HTR-8/SVneo (cell line): ENCODE data around the gene SENP5.
"Not testable (repeated sequence)": the region's sequence is repeated elsewhere in the genome, so short reads cannot be mapped to it uniquely, and the experiment has no call there.

Source experiments
- DNase-seq: peaks from one replicate; pipeline ENCODE4 v3.0.0; 2011; ENCODE audit warnings: low spot score, mixed read lengths; ENCODE audit not compliant: insufficient read length
- FAIRE-seq: peaks from 2 replicates; lab custom pipeline; 2011; peaks lifted over from hg19 to GRCh38; lab: Jason Lieb, UNC

Gene SENP5, protein sequence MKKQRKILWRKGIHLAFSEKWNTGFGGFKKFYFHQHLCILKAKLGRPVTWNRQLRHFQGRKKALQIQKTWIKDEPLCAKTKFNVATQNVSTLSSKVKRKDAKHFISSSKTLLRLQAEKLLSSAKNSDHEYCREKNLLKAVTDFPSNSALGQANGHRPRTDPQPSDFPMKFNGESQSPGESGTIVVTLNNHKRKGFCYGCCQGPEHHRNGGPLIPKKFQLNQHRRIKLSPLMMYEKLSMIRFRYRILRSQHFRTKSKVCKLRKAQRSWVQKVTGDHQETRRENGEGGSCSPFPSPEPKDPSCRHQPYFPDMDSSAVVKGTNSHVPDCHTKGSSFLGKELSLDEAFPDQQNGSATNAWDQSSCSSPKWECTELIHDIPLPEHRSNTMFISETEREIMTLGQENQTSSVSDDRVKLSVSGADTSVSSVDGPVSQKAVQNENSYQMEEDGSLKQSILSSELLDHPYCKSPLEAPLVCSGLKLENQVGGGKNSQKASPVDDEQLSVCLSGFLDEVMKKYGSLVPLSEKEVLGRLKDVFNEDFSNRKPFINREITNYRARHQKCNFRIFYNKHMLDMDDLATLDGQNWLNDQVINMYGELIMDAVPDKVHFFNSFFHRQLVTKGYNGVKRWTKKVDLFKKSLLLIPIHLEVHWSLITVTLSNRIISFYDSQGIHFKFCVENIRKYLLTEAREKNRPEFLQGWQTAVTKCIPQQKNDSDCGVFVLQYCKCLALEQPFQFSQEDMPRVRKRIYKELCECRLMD

DNA sequence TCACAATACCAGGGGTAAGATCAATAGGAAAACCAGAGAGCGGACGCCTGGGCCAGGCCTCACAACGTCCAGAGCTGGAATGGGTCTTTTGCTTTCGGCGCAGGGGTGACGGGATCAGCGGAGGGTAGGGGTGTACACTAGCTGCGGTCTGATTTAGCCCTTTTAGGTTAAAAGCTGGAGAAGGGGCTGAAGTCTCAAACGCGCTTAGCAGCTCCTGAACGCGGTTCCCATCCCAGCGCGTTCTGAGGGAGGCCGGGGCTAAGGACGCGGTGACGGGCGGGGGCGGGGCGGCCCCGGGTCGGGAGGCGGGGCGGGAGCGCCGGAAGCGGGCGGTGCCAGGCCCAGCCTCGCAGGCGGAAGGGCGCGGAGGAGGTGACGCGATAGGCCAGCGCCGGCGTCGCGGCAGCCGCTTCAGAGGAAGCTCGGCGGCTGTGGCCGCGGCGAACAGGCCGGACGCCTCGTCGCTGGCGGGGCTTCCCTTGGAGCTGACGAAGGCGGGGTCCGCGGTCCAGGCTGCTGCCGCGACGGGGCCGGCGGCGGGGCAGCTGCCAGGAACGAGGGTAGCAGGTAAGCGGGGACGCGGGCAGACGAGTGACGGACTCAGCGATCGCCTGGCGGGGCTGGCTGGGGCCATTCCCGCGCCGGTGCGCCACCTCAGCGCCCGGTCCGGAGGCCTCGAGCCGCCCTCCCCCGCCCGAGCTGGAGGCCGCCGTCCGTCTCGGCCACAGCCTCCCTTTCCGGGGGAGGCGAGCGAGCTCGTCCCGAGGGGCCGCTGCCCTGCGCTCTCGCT is at the start of gene SENP5:
SENP5 (plus strand) TSS at position 414 of the 790 bp plus-strand sequence. CDS start 17,262 bp downstream, outside the sequence.
- DNase-seq = peak; percentile 92
- FAIRE-seq = peak; percentile 92

DNA sequence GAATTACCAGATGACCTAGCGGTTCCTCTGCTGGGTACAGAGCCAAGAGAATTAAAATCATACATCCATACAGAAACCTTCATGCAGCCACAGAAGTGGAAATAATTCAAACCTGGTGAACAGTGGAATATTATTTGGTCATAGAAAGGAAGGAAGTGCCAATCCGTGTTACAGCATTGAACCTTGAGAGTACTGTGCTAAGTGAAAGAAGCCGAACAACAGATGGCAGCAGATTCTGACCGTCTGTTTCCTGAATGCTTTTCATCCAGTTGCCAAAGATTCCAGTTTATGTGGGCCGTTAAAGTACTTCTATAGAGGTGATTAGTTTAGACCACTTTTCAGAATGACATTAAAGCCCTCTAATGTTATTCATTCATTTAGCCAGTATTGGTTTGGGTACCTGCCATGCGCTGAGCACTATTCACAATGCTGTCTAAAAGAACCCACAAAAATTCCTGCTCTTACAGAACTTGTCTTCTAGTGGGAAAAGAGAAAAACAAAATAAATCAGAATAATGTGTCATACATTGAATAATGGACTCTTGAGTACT is 45.8 kb upstream of the SENP5 start:
- no peak for DNase-seq
- no peak for FAIRE-seq

DNA sequence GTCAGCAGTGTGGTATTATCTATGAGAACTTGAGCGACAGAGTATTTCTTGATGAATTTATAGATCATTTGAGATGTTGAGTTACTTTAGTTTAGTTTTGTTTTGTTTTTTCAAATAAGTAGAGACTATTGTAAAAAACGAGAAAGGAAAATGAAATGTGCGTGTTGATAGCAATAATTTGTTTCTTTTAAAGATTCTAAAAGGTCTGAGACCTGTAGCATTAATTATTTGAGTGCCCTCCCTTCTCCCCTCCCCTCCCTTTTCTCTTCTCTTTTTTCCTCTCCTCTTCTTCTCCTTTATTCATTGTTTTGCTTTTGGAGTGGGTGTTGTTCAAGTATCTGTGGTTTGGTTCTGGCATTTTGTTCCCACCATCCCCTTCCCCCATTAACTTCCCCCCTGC is 38.1 kb upstream of the SENP5 start:
- FAIRE-seq, DNase-seq: not testable (repeated sequence)

DNA sequence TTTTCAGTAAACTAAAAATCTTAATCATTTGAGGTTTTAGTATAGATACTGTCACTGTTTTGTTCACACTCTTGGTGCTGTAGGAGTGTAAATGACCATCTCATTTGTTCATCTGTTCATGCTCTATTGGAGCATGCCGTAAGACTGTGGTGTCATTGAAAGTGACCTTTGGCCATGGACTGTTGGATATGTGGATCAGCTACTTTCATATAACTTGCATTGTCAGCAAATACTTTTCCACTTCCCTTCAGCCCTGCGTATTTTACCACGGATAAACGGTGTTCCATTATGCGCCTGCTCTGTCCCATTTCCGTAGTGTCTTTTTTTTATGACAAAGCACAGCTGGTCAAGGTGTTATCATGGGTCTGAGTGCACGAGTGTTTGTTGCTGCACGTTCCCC is 32.6 kb upstream of the SENP5 start:
- FAIRE-seq (no peak), DNase-seq (no peak)

DNA sequence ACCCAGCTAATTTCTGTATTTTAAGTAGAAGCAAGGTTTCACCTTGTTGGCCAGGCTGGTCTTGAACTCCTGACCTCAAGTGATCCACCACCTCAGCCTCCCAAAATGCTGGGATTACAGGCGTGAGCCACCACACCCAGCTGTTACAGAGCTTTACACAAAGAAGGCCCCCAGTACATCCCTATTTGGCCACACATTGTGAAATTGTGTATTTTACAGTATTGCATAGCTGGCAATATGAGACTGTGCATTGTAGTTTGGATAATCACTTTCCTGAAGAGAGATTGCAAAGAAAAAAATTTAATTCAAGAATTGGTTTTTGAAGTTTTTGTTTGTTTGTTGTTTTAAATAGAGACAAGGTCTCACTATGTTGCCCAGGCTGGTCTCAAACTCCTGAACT is 31.1 kb upstream of the SENP5 start:
- FAIRE-seq, DNase-seq: not testable (repeated sequence)

DNA sequence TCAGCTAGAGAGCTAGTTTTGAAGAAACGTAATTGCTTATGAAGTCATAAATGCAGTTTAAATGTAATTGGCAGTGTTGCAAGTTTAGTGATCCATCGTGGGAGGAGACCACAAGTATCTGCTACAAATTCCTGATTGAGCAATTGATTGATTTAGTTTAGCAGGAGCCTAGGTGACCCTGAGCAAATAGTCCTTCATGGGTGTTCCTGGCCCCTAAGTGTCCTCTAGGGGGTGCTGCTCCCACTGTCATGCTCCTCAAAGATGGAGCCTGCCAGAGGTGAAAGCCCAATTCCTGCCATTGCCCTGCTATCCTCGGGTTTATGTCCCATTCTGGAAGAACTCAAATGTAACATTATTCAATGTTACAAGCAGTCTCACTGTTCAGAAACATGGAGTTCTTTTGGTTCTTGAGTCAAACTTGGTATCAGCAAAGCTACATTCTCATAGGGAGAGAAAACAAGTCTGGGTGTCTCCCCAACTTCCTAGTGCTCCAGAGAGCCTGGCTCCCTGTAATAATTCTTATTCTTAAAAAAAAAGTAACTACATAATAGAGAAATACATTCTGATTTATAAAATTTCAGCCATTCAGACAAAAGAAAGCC is 29.8 kb upstream of the SENP5 start:
- no peak for FAIRE-seq

DNA sequence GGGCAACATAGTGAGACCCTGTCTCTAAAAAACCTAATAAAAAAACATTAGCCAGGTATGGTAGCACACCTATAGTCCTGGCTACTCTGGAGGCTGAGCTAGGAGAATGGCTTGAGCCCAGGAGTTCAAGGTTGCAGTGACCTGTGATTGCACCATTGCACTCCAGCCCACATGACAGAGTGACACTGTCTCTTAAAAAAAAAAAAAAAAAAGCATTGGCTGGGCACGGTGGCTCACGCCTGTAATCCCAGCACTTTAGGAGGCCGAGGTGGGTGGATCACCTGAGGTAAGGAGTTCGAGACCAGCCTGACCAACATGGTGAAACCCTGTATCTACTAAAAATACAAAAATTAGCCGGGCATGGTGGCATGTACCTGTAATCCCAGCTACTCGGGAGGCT is 28.4 kb upstream of the SENP5 start:
- DNase-seq, FAIRE-seq: not testable (repeated sequence)

More for the DNA sequence above, 29.8 kb upstream of the SENP5 start:
- peak; percentile 62 for DNase-seq

DNA sequence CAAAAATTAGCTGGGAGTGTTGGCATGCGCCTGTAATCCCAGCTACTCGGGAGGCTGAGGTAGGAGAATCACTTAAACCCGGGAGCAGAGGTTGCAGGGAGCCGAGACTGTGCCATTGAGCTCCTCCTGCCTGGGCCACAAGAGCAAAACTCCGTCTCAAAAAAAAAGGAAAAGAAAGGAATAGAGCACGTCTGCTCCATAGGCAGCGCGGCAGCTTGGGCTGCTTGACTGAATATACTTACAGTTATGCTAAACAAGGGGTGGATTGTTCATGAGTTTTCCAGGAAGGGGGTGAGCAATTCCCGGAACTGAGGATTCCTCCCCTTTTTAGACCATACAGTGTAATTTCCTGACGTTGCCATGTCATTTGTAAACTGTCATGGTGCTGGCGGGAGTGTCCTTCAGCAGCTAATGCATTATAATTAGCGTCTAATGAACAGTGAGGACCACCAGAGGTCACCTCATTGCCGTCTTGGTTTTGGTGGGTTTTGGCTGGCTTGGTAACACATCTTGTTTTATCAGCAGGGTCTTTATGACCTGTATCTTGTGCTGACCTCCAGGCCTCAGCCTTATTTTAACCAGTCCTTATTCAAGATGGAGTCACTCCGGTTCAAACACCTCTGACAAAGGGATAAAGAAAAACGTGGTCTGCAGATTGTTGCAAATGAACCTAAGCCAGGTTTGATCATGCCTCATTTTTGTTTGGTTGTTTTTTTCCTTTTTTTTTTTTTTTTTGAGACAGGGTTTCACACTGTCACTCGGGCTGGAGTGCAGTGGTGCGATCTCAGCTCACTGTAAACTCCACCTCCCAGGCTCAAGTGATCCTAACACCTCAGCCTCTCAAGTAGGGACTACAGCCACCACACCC is 24.9 kb upstream of the SENP5 start:
- DNase-seq (no peak), FAIRE-seq (no peak)

DNA sequence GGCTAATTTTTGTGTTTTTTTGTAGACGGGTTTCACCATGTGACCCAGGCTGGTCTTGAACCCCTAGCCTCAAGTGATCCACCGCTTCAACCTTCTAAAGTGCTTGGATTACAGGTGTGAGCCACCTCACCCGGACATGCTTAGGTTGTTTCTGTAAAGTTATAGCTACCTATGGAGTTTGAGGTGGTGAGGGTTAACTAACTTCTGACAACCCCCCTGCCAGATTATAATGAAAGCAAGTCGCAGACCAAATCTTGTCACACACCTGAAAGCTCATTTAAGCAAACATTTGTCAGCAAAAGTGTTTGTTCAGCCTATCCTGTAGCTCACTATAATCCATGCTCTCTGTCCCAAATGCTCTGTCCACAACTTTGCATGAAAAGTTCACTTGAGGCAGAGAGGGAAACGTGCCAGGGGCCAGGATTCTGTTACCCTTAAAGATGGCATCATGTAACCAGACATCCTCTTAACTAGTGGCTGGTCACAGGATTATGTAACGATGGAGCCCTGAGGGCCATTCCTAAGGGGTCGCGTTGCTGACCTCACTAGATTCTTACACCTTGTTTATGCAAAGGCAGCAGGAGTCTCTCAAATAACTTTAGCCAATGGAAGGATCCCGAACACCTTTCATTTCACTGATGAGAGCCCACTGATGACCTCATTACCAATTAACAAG is 24.1 kb upstream of the SENP5 start:
- FAIRE-seq = no peak
- peak; percentile 29 for DNase-seq

DNA sequence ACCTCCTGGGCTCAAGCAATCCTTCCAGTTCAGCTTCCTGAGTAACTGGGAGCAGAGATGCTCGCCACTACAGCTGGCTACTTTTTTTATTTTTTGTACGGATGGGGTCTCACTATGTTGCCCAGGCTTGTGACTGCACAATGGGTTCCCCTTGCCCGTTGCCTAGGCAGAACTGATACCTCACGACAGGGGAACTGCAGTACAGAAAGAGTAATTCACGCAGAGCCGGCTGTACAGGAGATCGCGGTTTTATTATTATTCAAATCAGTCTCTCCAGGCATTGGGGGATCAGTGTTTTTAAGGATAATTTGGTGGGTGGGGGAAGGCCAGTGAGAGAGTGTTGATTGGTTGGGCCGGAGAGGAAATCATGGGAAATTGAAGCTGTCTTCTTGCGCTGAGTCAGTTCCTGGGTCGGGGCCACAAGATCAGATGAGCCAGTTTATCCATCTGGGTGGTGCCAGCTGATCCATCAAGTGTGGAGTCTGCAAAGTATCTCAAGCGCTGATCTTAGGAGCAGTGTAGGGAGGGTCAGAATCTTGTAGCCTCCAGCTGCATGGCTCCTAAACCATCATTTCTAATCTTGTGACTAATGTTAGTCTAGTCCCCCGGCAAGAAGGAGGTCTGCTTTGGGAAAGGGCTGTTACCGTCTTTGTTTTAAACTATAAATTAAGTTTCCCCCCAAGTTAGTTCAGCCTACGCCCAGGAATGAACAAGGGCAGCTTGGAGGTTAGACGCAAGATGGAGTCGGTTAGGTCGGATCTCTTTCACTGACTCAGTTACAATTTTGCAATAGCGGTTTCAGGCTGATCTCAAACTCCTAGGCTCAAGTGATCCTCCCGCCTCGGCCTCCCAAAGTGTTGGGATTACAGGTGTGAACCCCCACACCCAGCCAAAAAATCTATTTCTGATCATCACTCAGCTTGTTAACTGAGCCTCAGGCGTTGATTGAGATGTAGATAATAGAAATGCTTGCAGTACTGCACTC is 23.2 kb upstream of the SENP5 start:
- FAIRE-seq, DNase-seq: not testable (repeated sequence)

DNA sequence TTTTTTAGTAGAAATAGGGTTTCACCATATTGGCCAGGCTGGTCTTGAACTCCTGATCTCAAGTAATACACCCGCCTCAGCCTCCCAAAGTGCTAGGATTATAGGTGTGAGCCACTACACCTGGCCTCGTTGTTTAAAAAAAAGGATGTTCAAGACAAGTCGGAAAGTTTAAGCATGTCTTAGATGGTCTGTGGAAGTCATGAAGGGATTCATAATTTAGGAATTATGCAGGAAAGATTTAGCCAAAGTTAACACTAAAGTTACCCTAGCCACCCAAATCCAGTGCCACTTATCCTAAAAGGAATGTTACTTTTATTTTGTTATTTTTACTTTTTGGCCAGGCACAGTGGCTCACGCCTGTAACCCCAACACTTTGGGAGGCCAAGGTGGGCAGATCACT is 19.3 kb upstream of the SENP5 start:
- FAIRE-seq, DNase-seq: not testable (repeated sequence)

DNA sequence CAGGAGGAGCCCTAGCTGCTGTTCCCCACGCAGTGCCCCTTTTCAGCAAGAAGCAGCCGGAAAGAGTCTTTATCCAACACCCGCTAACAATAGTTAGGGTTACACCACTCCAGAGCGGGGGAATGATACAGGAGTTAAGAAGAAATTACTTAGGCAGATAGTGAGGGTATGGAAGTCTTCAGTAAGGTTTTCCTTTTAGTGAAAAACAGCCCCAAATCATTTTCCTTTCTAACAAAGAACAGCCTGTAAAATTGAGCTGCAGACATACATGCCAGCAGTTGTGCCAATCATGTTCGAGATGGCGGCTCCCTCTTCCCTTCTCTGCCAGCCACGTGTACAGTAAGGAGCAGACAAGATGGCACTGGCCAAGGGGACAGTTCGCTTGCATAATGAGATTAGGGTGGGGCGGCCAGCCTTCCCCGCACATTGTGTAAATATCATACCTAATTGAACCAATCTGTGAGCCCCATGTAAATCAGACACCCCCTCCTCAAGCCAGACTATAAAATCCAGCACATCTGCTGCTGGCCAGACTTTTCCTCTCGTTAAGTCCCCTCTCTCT is 18.5 kb upstream of the SENP5 start:
- no peak for FAIRE-seq
- DNase-seq = no peak

DNA sequence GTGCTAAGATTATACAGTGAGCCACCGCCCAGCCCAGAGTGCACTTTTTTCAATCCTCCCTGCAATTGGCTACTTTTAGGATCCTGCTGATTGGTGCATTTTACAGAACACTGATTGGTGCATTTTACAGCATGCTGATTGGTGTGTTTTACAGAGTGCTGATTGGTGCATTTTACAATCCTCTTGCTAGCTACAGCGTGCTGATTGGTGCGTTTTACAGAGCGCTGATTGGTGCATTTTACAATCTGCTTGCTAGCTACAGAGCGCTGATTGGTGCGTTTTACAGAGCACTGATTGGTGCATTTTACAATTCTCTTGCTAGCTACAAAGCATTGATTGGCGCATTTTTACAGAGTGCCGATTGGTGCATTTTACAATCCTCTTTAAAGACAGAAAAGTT is 4.7 kb upstream of the SENP5 start:
- not testable (repeated sequence) for FAIRE-seq, DNase-seq

DNA sequence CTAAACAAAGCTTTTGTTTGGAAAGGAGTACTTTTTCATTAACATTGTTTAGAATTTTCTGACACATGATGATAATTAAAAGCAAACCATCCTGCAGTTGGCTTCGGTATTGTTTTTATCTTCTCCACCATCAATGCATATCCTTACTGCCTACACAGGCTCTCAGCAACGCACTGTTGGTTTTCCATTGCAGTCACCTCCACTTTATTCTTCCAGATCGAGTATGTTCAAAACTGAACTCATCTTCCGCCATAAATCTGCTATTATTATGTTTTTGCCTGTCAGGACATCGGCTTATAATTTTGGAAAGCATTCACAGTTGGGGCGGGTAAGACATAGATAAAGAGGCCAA is 589 bp upstream of the SENP5 start:
- FAIRE-seq = no peak
- no peak for DNase-seq

DNA sequence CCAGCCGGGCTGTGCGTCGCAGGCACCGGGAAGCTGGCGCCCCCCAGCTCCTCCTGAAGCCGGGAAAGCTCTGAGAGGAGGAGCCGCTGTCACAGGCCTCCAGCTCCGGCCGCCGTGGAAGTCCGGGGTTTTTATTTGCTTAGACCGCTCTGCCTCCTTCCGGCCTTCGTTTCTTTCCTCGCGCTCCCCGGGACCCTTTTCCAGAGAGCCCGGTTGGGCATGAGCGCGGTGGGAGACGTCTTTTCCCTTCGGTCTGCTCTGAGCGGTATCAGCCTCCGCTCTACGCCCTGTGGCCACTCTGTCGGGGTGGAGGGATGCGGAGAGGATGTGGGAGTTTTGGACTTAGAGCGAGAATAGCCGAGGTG is 559 bp downstream of the SENP5 start:
- DNase-seq (peak; percentile 15), FAIRE-seq (no peak)

DNA sequence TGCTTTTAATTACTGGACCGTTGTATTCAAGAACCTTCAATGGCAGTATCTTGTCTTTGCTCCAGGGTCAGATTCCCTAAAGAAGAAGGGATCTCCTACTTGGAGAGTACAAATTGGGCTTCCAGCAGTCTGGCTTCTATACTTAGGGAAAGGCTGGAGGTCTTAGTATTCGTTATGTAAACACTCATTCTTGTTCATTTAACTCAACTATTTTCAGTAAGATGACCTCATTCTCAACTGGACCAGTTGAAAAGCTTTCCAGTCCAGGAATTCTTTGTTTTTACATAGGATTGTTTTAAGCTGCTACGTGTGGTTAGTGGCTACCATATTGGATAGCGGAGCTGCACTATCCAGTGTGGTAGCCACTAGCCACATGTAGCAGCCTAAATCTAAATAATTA is 4.6 kb downstream of the SENP5 start:
- no peak for DNase-seq
- no peak for FAIRE-seq

DNA sequence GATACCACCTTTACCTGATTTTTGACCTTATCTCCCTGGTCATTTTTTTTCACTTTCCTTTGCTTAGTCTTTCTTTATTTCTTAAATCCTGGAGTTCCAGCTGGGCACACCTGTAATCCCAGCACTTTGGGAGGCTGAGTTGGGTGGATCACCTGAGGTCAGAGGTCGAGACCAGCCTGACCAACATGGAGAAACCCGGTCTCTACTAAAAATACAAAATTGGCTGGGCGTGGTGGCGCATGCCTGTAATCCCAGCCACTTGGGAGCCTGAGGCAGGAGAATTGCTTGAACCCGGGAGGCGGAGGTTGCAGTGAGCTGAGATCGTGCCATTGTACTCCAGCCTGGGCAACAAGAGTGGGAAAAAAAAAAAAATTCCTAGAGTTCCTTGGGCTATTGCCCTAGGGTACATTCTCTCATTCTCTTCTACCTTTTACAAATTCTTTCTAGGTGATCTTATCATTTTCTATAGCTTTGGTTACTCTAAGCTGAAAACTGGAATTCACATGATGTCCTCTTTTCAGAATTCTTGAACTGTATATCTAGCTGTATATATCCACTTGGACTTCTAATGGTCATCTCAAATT is 6.9 kb downstream of the SENP5 start:
- FAIRE-seq, DNase-seq: not testable (repeated sequence)
